MM.1S (cell line): Measurements from ENCODE around the gene SNX19.

Source experiments
- EZH2 ChIP-seq: fragments of 300-600 bp; sonication (generic); optimal IDR thresholded peaks from 2 replicates; pipeline ENCODE3; 2017; ENCODE audit warnings: low read depth, mild to moderate bottlenecking, antibody characterized with exemption, low read length, mixed read lengths
- EZH2phosphoT487 ChIP-seq: fragments of 300-600 bp; sonication (generic); IDR thresholded peaks from 2 replicates; pipeline ENCODE4 v1.6.1; 2018; ENCODE audit warnings: antibody characterized with exemption, low read length
- TF ChIP-seq, protein P1 (sequence below): fragments of 300-600 bp; sonication (generic); IDR thresholded peaks from 2 replicates; pipeline ENCODE4 v1.5.1; 2016; ENCODE audit warnings: antibody characterized with exemption, low read length, mixed read lengths

DNA sequence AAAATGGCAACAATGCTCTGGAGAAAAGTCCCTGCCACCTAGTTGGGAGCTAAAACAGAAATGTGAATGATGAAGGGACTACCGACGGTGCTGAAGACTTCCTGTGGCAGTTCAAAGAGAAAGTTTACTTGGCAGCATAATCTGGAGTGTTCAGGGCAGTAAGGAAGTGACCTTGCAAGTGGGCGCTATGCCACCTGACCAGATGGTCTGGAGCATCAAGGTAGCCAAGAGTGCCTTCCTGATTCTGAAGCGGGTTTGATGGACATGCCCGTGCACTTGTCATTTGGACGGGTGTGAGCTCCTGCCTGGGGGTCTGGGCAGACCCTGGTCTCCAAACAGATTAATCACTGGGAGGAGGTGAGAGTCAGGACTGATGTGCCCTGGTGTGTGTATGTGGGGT, 1.8 kb upstream of the SNX19 start:
- TF ChIP-seq, protein P1, sequence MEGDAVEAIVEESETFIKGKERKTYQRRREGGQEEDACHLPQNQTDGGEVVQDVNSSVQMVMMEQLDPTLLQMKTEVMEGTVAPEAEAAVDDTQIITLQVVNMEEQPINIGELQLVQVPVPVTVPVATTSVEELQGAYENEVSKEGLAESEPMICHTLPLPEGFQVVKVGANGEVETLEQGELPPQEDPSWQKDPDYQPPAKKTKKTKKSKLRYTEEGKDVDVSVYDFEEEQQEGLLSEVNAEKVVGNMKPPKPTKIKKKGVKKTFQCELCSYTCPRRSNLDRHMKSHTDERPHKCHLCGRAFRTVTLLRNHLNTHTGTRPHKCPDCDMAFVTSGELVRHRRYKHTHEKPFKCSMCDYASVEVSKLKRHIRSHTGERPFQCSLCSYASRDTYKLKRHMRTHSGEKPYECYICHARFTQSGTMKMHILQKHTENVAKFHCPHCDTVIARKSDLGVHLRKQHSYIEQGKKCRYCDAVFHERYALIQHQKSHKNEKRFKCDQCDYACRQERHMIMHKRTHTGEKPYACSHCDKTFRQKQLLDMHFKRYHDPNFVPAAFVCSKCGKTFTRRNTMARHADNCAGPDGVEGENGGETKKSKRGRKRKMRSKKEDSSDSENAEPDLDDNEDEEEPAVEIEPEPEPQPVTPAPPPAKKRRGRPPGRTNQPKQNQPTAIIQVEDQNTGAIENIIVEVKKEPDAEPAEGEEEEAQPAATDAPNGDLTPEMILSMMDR = no peak
- TF ChIP-seq EZH2 = no peak
- TF ChIP-seq EZH2phosphoT487 = no peak
